ENCODE data around the gene TMEM74B. TPM values are rescaled to one million over a fixed set of nuclear protein-coding genes. Genes with fewer than 3 reads are reported as not detected.
"Not testable (repeated sequence)": the region's sequence is repeated elsewhere in the genome, so short reads cannot be mapped to it uniquely, and the experiment has no call there.

Gene TMEM74B
- polyA plus RNA-seq, 2 donors = 1.4 to 3.9 TPM

- H3K27ac ChIP-seq (ENCODE audit: low read depth in 2 of 2, low read length in 1 of 2) = no peak overlapping the region
- H3K4me3 ChIP-seq (ENCODE audit: low read depth in 1 of 2, low read length in 2 of 2) = no peak overlapping the region
- no peaks in the 10 kb centered on the region for H3K27me3 ChIP-seq (ENCODE audit: control insufficient read depth in 1 of 2, insufficient read depth in 2 of 2, low read length in 2 of 2)
- no peaks in the 10 kb centered on the region for H3K9me3 ChIP-seq (ENCODE audit: control insufficient read depth in 2 of 2, insufficient read depth in 1 of 2, low read depth in 1 of 2, low read length in 1 of 2)
- 89 to 97% methylated on average over 1 of the region's 1 CpG for WGBS, 2 donors
- H3K4me1 ChIP-seq (ENCODE audit: control insufficient read depth in 2 of 2, insufficient read depth in 2 of 2, low read length in 1 of 2) = no peaks in the 10 kb centered on the region
- H3K36me3 ChIP-seq (ENCODE audit: control insufficient read depth in 2 of 2, insufficient read depth in 2 of 2, low read length in 1 of 2) = peaks cover 5 to 11% of the 10 kb centered on the region in 2 donors
Measured at GRCh38 chr20:1154691-1155090, 30.1 kb downstream of the TMEM74B start.

- no peak overlapping the region for H3K27ac ChIP-seq (ENCODE audit: low read depth in 2 of 2, low read length in 1 of 2)
- H3K4me1 ChIP-seq (ENCODE audit: control insufficient read depth in 2 of 2, insufficient read depth in 2 of 2, low read length in 1 of 2) = no peaks in the 10 kb centered on the region
- no peak overlapping the region for H3K4me3 ChIP-seq (ENCODE audit: low read depth in 1 of 2, low read length in 2 of 2)
- no peaks in the 10 kb centered on the region for H3K27me3 ChIP-seq (ENCODE audit: control insufficient read depth in 1 of 2, insufficient read depth in 2 of 2, low read length in 2 of 2)
- no peaks in the 10 kb centered on the region for H3K9me3 ChIP-seq (ENCODE audit: control insufficient read depth in 2 of 2, insufficient read depth in 1 of 2, low read depth in 1 of 2, low read length in 1 of 2)
- peaks cover 5 to 11% of the 10 kb centered on the region in 2 donors for H3K36me3 ChIP-seq (ENCODE audit: control insufficient read depth in 2 of 2, insufficient read depth in 2 of 2, low read length in 1 of 2)
Measured at GRCh38 chr20:1154226-1154625, 30.6 kb downstream of the TMEM74B start.

GRCh38 chr20:1150968-1151367, 33.8 kb downstream of the TMEM74B start:
- no peak overlapping the region for H3K27ac ChIP-seq (ENCODE audit: low read depth in 2 of 2, low read length in 1 of 2)
- 95 to 97% methylated on average over 1 of the region's 1 CpG for WGBS, 2 donors
- H3K27me3 ChIP-seq (ENCODE audit: control insufficient read depth in 1 of 2, insufficient read depth in 2 of 2, low read length in 2 of 2) = no peaks in the 10 kb centered on the region
- peaks cover 8 to 23% of the 10 kb centered on the region in 2 donors for H3K36me3 ChIP-seq (ENCODE audit: control insufficient read depth in 2 of 2, insufficient read depth in 2 of 2, low read length in 1 of 2)
- H3K4me3 ChIP-seq (ENCODE audit: low read depth in 1 of 2, low read length in 2 of 2) = no peak overlapping the region
- no peaks in the 10 kb centered on the region for H3K4me1 ChIP-seq (ENCODE audit: control insufficient read depth in 2 of 2, insufficient read depth in 2 of 2, low read length in 1 of 2)
- H3K9me3 ChIP-seq (ENCODE audit: control insufficient read depth in 2 of 2, insufficient read depth in 1 of 2, low read depth in 1 of 2, low read length in 1 of 2) = no peaks in the 10 kb centered on the region

DNA sequence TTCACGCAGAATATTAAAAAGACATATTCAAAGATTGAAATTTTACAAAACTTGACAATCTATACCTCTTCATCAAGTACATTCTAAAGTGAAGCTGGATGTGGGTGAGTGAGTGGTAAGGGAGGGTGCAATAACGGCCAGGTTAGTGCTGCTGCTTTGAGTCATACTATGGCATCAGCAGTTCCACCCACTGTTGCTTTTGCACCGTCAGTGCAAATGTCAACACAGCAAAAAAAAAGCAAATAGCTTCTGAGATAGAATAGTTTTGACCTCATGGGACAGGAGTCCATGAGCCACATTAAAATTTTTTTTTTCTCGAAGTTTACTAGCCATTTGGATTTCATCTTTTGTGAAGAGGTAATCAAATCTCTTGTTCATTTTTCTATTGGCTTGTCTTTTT, 34.6 kb downstream of the TMEM74B start:
- H3K4me3 ChIP-seq (ENCODE audit: low read depth in 1 of 2, low read length in 2 of 2) = no peak overlapping the region
- no peak overlapping the region for H3K27ac ChIP-seq (ENCODE audit: low read depth in 2 of 2, low read length in 1 of 2)
- WGBS, 2 donors = 63 to 67% methylated on average over 4 of the region's 4 CpGs
- H3K4me1 ChIP-seq (ENCODE audit: control insufficient read depth in 2 of 2, insufficient read depth in 2 of 2, low read length in 1 of 2) = no peaks in the 10 kb centered on the region
- H3K27me3 ChIP-seq (ENCODE audit: control insufficient read depth in 1 of 2, insufficient read depth in 2 of 2, low read length in 2 of 2) = no peaks in the 10 kb centered on the region
- H3K9me3 ChIP-seq (ENCODE audit: control insufficient read depth in 2 of 2, insufficient read depth in 1 of 2, low read depth in 1 of 2, low read length in 1 of 2) = no peaks in the 10 kb centered on the region
- H3K36me3 ChIP-seq (ENCODE audit: control insufficient read depth in 2 of 2, insufficient read depth in 2 of 2, low read length in 1 of 2) = peaks cover 4 to 19% of the 10 kb centered on the region in 2 donors

DNA sequence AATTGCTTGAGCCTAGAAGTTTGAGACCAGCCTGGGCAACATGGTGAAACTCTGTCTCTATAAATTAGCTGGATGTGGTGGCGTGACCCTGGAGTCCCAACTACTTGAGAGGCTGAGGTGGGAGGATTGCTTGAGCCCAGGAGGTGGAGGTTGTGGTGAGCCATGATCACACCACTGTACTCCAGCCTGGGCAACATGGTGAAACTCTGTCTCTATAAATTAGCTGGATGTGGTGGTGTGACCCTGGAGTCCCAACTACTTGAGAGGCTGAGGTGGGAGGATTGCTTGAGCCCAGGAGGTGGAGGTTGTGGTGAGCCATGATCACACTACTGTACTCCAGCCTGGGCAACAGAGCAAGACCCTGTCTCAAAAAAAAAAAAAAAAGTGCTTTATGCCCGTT, 35.0 kb downstream of the TMEM74B start:
- not testable (repeated sequence) for H3K9me3 ChIP-seq (ENCODE audit: control insufficient read depth in 2 of 2, insufficient read depth in 1 of 2, low read depth in 1 of 2, low read length in 1 of 2); H3K27ac ChIP-seq (ENCODE audit: low read depth in 2 of 2, low read length in 1 of 2); H3K4me1 ChIP-seq (ENCODE audit: control insufficient read depth in 2 of 2, insufficient read depth in 2 of 2, low read length in 1 of 2); H3K4me3 ChIP-seq (ENCODE audit: low read depth in 1 of 2, low read length in 2 of 2); H3K27me3 ChIP-seq (ENCODE audit: control insufficient read depth in 1 of 2, insufficient read depth in 2 of 2, low read length in 2 of 2)
- peaks cover 5 to 17% of the 10 kb centered on the region in 2 donors for H3K36me3 ChIP-seq (ENCODE audit: control insufficient read depth in 2 of 2, insufficient read depth in 2 of 2, low read length in 1 of 2)
- 86 to 97% methylated on average over 2 of the region's 2 CpGs for WGBS, 2 donors

GRCh38 chr20:1146957-1147356, 37.8 kb downstream of the TMEM74B start:
- Histone ChIP-seq H3K27ac (ENCODE audit: low read depth in 2 of 2, low read length in 1 of 2) (no peak overlapping the region), H3K36me3 (ENCODE audit: control insufficient read depth in 2 of 2, insufficient read depth in 2 of 2, low read length in 1 of 2) (peaks cover 7 to 14% of the 10 kb centered on the region in 2 donors), H3K27me3 (ENCODE audit: control insufficient read depth in 1 of 2, insufficient read depth in 2 of 2, low read length in 2 of 2) (no peaks in the 10 kb centered on the region), H3K9me3 (ENCODE audit: control insufficient read depth in 2 of 2, insufficient read depth in 1 of 2, low read depth in 1 of 2, low read length in 1 of 2) (no peaks in the 10 kb centered on the region), H3K4me1 (ENCODE audit: control insufficient read depth in 2 of 2, insufficient read depth in 2 of 2, low read length in 1 of 2) (no peaks in the 10 kb centered on the region), H3K4me3 (ENCODE audit: low read depth in 1 of 2, low read length in 2 of 2) (no peak overlapping the region)
- WGBS, 2 donors = 91 to 95% methylated on average over 5 of the region's 5 CpGs

GRCh38 chr20:1144401-1145172, 40.2 kb downstream of the TMEM74B start:
- 83 to 87% methylated on average over 10 of the region's 10 CpGs for WGBS, 2 donors
- H3K4me1 ChIP-seq (ENCODE audit: control insufficient read depth in 2 of 2, insufficient read depth in 2 of 2, low read length in 1 of 2) = no peaks in the 10 kb centered on the region
- H3K4me3 ChIP-seq (ENCODE audit: low read depth in 1 of 2, low read length in 2 of 2) = no peak overlapping the region
- peaks cover 7 to 12% of the 10 kb centered on the region in 2 donors for H3K36me3 ChIP-seq (ENCODE audit: control insufficient read depth in 2 of 2, insufficient read depth in 2 of 2, low read length in 1 of 2)
- no peaks in the 10 kb centered on the region for H3K9me3 ChIP-seq (ENCODE audit: control insufficient read depth in 2 of 2, insufficient read depth in 1 of 2, low read depth in 1 of 2, low read length in 1 of 2)
- H3K27me3 ChIP-seq (ENCODE audit: control insufficient read depth in 1 of 2, insufficient read depth in 2 of 2, low read length in 2 of 2) = no peaks in the 10 kb centered on the region
- no peak overlapping the region for H3K27ac ChIP-seq (ENCODE audit: low read depth in 2 of 2, low read length in 1 of 2)

DNA sequence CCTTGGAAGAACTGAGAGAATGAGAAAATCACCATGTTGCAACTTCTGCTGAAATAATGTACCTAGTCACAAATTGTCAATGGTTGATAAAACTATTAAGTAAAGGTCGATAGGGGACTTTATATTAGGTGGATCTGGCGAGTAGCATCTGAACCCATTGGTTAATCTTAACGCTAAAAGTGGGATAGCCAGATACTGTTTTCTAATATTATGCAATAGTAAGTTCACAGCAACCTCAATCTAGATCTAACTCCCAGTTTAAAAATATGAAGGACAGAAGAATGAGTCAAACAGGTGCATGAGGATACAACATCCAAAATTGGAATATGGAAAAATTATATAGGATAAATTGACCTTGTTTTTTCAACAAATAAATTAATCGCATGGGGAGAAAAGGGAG, 47.5 kb downstream of the TMEM74B start:
- H3K27me3 ChIP-seq (ENCODE audit: control insufficient read depth in 1 of 2, insufficient read depth in 2 of 2, low read length in 2 of 2) = no peaks in the 10 kb centered on the region
- H3K27ac ChIP-seq (ENCODE audit: low read depth in 2 of 2, low read length in 1 of 2) = no peak overlapping the region
- no peaks in the 10 kb centered on the region for H3K4me1 ChIP-seq (ENCODE audit: control insufficient read depth in 2 of 2, insufficient read depth in 2 of 2, low read length in 1 of 2)
- H3K9me3 ChIP-seq (ENCODE audit: control insufficient read depth in 2 of 2, insufficient read depth in 1 of 2, low read depth in 1 of 2, low read length in 1 of 2) = no peaks in the 10 kb centered on the region
- H3K36me3 ChIP-seq (ENCODE audit: control insufficient read depth in 2 of 2, insufficient read depth in 2 of 2, low read length in 1 of 2) = peaks cover 9 to 14% of the 10 kb centered on the region in 2 donors
- H3K4me3 ChIP-seq (ENCODE audit: low read depth in 1 of 2, low read length in 2 of 2) = no peak overlapping the region
- WGBS, 2 donors = 81 to 83% methylated on average over 4 of the region's 4 CpGs

GRCh38 chr20:1134836-1135235, 49.9 kb downstream of the TMEM74B start:
- Histone ChIP-seq H3K27me3 (ENCODE audit: control insufficient read depth in 1 of 2, insufficient read depth in 2 of 2, low read length in 2 of 2) (no peaks in the 10 kb centered on the region), H3K9me3 (ENCODE audit: control insufficient read depth in 2 of 2, insufficient read depth in 1 of 2, low read depth in 1 of 2, low read length in 1 of 2) (no peaks in the 10 kb centered on the region), H3K4me1 (ENCODE audit: control insufficient read depth in 2 of 2, insufficient read depth in 2 of 2, low read length in 1 of 2) (no peaks in the 10 kb centered on the region), H3K36me3 (ENCODE audit: control insufficient read depth in 2 of 2, insufficient read depth in 2 of 2, low read length in 1 of 2) (peaks cover 9 to 24% of the 10 kb centered on the region in 2 donors), H3K4me3 (ENCODE audit: low read depth in 1 of 2, low read length in 2 of 2) (no peak overlapping the region), H3K27ac (ENCODE audit: low read depth in 2 of 2, low read length in 1 of 2) (no peak overlapping the region)
- WGBS, 2 donors = 94 to 97% methylated on average over 12 of the region's 12 CpGs

- no peaks in the 10 kb centered on the region for H3K27me3 ChIP-seq (ENCODE audit: control insufficient read depth in 1 of 2, insufficient read depth in 2 of 2, low read length in 2 of 2)
- 75 to 93% methylated on average over 2 of the region's 2 CpGs for WGBS, 2 donors
- no peak overlapping the region for H3K4me3 ChIP-seq (ENCODE audit: low read depth in 1 of 2, low read length in 2 of 2)
- H3K4me1 ChIP-seq (ENCODE audit: control insufficient read depth in 2 of 2, insufficient read depth in 2 of 2, low read length in 1 of 2) = no peaks in the 10 kb centered on the region
- H3K9me3 ChIP-seq (ENCODE audit: control insufficient read depth in 2 of 2, insufficient read depth in 1 of 2, low read depth in 1 of 2, low read length in 1 of 2) = no peaks in the 10 kb centered on the region
- H3K36me3 ChIP-seq (ENCODE audit: control insufficient read depth in 2 of 2, insufficient read depth in 2 of 2, low read length in 1 of 2) = peaks cover 12 to 25% of the 10 kb centered on the region in 2 donors
- H3K27ac ChIP-seq (ENCODE audit: low read depth in 2 of 2, low read length in 1 of 2) = no peak overlapping the region
Measured at GRCh38 chr20:1134355-1134754, 50.4 kb downstream of the TMEM74B start.

Data from esophagus (tissue), 2 donors.